Retina (tissue), 1 donor: ENCODE data around the gene AP5S1.
"Not testable (repeated sequence)": the region's sequence is repeated elsewhere in the genome, so short reads cannot be mapped to it uniquely, and the experiment has no call there.

ENCODE experiments used
- DNase-seq: peaks from one replicate; pipeline ENCODE4 v3.0.0-alpha.2; 2016

The AP5S1 gene, protein sequence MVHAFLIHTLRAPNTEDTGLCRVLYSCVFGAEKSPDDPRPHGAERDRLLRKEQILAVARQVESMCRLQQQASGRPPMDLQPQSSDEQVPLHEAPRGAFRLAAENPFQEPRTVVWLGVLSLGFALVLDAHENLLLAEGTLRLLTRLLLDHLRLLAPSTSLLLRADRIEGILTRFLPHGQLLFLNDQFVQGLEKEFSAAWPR

DNA sequence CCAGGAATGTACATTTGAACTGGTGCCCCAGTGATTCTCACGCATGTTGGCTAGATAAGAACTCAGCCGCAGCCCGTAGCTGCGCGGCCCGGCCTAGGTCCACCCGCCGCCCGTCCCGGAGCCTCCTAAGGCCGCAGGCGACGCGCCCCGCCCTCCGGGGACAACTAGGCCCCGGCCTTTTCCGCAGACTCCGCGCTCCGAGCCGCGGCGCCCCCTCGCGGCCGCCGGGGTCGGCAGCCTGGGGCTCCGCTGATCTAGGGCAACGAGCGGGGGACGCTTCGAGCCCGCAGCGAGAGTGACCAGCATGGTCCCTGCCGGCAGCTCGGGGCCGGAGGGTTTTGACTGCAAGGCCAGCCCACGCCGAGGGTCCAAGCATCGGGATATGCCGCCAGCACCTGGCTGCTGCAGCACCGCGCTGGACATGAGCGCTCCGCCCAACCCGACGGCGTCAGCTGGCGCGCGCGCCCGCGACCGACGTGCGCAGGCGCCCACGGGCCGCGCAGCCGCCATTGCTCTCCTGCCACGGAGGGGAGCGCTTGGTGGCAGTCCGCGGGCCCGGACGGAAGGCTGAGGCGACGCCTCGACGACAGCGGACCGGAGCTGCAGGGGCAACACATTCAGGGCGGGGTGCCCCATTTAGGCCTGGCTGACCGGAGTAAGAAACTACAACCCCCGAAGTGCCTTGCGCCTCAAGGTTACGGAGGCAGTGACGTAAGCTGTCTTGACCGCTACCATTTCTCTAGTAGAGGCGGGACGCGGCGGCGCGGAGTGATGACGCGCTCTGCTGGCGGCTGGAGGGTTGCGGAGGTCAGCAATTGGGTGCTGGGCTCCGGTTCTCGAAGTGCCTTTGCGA, at the start of gene AP5S1:
AP5S1 (plus strand) TSS at position 500 of the 853 bp plus-strand sequence. CDS start 1,571 bp downstream, outside the sequence.
- DNase-seq: peak; percentile 100

DNA sequence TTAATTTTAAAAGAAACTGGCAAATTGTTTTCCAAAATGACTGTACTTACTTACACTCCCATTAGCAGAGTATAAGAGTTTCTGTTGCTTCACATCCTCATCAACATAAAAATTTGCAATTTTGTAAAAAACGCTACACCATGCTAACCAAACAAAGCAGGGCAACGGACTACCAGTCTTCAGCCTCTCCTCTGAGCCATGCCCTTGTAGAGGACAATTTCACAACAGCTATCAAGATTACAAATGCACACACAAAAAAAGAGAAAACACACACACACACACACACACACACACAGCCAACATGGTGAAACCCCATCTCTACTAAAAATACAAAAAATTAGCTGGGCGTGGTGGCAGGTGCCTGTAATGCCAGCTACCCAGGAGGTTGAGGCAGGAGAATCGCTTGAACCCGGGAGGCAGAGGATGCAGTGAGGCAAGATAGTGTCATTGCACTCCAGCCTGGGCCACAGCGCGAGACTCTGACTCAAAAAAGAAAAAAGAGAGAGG, 48.7 kb upstream of the AP5S1 start:
- DNase-seq: no peak

- no peak for DNase-seq
Measured at GRCh38 chr20:3775457-3776108, 44.8 kb upstream of the AP5S1 start.

GRCh38 chr20:3777381-3777715, 43.0 kb upstream of the AP5S1 start:
- DNase-seq: no peak

DNA sequence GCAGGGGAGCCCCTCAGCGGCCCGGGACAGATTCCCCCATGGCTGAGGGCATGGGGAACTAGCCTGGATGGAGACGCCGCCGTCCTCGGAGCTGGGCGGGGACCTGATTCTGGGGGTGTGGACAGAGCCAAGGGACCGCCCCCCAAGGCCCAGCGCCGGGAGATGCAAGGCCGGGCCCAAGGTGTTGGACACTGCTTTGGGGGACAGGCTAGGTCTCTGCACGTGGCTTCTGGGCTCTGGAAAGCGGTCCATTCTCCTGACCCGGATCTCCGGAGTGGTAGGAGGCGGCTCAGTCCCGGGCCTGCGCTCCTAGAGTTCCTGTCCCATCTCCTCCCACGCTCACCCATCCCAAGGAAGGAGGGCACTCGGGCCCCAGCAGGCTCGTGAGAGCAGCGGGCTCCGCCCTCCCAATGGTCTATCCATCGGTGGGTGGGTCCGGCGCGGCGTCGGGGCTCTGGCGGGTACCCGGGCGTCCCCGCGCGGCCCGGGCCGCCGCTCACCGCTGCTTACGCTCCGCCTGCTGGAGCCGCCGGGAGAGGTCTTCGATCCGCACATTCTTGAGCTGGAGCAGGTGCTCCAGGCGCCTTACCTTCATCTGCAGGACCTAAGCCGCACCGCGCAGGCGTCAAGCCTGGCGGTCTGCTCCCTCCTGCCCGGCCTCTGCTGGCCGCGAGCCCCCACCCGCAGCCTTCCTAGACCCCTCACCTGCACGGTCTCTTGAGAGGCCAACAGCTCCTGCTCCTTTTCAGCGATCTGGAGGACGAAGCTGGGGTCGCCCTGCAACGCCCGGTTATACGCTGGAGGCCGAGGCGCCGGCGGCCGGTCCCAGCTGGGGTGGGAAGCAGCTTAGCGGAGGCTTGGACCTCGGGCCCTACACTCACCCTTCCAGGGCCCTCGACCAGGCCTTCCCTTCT, 42.4 kb upstream of the AP5S1 start:
- peak; percentile 70 for DNase-seq

DNA sequence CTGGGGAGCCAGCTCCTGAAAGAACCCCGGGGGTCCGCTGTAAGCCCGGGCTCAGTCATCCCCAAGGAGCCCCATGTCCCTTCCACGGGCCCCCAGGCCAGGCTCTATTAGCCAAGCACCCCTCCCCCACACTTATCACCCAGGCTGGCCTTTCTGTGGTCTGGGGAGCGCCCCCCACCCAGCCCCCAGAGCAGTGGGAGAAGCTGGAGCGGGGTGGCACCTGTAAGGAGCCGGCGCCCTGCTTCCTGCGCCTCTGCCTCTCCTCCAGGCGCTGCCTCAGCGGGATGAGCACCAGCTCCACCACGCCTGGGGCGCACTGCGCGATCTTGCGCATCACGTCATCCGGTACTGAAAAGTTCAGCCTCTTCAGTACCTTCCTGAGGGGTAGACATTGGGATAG, 41.4 kb upstream of the AP5S1 start:
- DNase-seq: no peak

DNA sequence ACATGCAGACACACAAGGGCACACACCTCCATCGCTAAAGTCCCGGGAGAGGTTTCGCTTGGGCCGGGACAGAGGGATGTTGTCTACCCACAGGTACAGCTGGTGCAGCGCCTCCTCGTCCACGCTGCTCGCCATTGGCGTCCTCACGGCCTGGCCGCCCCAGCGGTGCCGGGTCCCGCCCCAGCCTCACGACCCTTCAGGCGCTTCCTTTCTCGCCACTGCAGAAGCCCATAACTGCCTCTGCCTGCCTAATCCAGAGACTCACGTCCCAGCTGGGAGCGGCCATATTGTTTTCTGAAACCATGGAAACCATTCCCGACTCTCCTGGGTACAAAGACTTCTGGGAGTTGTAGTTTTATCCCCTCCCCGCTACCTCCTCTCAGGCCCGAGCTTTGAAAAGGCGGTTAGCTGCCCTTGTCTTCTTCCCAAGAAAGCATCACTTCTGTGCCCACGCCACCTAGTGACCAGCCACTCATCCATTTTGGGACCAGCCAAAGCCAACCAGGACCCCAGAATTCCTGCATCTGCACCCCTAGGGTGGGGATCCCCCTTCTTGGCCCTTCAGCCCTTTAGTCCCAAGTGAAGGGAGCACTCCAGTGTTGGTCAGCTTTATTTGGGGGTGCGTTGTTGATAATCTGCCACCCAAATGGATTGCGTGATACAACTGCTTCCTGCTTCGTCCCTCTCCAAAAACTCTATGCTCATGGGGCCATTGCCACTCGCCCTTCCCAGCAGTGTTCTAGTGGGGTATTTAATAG, 39.0 kb upstream of the AP5S1 start, which contains the start of gene SPEF1:
SPEF1 (minus strand) TSS at position 296 of the 758 bp plus-strand sequence; CDS start at position 135, 161 bp downstream.
- DNase-seq: peak; percentile 91

GRCh38 chr20:3782597-3782996, 37.8 kb upstream of the AP5S1 start:
- no peak for DNase-seq

- no peak for DNase-seq
Measured at GRCh38 chr20:3783068-3783489, 37.3 kb upstream of the AP5S1 start.

DNA sequence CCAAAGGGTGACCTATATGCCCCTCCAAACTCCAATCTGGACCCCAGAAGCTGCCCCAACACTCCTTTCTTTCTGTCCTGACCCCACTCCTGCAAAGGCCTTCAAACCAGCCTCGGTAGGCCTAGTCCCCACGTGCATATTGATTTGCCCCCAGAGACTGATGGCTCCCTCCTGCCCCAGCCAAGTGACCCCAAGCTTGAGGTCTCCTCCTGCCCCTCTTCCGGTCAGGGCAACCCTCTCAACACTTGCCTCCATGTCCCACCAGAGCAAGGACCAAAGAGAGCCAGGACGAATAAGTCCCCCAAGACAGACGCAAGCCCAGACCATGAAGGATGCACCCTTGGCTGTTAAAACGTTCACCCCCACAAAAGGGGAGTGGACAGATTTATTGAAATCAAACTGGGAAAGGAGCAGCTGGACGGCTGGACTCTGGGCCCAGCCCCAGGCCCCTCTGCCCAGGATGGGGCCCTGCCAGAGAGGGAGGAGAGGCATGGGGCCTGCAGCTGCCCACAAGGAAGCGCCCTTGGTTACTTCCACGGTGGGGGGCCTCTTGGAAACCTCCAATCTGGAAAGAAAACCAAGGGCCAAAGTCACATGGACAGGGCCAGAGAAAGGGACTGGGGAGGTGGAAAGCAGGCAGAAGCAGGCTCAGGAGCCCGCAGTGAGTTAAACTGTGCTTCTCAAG, 36.7 kb upstream of the AP5S1 start:
- DNase-seq: no peak

- no peak for DNase-seq
Measured at GRCh38 chr20:3784216-3784853, 36.0 kb upstream of the AP5S1 start.

- no peak for DNase-seq
Measured at GRCh38 chr20:3784863-3785239, 35.5 kb upstream of the AP5S1 start.

DNA sequence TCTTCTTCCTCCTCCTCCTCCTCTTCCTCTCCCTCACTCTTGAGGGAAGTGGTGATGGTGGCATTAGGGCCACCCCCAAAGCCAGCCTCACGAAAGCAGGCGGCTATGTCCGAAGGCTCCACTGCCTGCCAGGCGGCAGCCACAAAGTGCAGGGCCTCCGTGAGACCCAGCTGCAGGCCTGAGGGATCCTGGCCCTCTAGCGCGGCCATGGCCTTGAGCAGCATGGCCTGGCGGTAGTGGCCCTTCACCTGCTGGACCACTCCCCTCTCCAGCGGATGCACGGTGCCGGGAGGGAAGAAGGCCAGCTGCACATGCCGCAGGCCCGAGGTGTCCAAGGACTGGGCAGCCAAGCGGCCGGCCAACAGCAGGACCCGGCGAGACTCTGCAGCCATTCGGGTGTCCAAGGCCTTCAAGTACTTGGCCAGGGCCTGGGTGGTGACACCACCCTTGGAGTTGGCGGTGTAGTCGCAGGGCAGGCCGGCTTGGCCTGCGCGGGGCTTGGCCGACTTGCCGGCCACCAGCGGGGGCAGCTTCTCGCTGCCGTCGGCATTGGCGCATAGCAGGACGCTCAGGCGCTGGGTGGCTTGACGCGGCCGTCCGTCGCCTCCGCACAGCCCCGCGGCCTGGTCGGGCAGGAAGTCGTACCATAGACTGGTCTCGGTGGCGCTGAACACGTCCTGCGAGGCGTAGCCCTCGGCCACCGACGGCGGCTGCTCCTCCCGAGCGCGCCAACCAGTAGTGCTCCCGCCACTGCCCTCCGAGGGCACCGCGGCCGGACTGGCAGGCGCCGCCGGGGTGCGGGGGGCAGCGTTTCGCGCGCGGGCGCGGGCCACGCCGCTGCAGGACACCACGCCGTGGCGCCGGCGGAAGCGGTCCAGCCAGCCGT, 34.9 kb upstream of the AP5S1 start:
- peak; percentile 34 for DNase-seq

DNA sequence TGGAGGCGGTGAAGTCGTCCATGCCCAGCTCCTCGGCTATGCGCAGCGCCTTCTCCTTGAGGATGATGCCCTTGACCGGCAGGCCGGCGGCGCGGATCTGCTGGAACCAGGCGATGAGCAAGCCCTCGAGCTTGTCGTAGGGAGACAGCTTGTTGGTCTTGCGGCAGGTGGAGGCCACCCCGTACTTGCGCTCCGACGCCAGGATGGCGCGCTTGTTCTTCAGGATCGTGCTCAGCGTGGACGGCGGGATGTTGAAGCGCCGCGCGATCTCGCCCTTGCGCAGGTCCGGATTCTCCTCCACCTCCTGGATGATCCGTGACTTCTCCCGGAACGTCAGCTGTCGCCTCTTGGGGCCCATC, 34.2 kb upstream of the AP5S1 start:
- DNase-seq: peak; percentile 81

DNA sequence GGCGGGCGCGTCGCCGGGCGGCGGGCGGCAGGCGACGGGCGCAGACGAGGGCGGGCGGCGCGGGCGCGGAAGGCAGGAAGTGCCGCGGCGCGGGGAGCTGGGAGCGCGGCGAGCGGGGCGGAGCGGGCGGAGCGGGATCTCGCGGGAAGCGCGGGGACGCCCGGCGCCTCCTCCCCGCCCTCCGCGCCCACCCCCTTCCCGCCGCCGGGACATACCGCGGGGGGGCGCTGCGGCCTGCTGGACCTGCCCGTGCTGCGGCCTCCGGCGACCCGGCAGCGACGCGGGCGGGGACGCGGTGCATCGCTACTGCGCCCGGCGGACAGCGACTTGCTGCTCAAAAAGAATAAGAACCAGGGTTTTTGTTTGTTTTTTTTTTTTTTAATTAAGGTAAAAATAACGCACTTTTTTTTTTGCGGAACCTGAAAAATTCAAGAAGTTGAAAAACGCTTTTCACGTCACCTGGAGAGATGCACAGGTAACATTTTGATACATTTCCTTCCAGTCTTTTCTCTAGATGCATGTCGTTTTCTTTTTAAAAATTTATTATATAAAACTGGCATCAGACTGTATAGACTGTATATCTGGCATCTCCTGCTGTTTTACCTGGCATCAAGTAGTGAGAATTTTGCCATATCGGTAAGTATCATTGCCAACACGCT, 33.6 kb upstream of the AP5S1 start, which contains the start of gene CENPB:
CENPB (minus strand) TSS at position 76 of the 659 bp plus-strand sequence. CDS start 257 bp downstream, outside the sequence.
- peak; percentile 77 for DNase-seq

DNA sequence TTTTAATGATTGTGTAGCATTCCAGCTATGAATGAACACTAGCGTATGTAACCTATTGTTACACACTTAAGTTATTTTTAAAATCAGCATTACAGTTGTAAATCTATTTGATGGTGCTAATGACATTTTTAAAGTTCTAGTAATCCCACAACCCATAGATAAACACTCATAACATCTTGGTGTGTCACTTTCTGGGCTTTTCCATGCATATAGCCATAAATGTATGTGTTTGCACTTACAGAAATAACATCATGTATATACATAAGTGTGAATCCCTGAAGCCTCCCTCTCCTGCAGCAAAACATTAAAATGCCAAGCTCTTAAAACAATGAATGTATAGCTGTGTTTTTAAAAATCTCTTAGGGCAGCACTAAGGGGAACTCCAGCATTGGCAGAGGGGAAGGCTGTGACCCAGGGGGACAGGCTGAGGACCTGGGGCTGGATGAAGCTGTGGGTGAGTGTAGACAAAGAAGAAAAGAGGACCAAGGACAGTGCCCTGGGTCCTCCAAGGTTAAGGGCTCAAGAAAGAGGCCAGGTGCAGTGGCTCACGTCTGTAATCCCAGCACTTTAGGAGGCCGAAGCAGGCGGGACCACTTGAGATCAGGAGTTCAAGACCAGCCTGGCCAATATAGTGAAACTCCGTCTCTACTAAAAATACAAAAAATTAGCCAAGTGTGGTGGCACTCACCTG, 32.9 kb upstream of the AP5S1 start:
- no peak for DNase-seq

DNA sequence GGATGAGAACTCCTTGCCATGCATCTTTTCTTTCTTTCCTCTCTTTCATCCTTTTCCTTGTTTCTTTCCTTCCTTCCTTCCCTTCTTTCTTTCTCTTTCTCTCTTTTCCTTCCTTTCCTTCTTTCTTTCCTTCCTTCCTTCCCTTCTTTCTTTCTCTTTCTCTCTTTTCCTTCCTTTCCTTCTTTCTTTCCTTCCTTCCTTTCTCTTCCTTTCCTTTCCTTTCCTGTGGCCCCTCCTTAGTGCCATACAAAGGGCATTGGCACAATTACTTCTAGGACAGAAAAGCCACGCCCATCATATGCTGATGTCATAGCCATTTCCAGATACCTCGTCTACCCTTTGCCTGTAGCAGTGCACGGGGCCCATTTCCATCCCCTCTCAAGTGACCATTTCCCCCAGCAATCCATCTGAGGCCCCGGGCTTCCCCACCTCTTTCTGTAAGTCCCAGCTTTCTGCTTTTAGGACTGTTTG, 31.6 kb upstream of the AP5S1 start:
- no peak for DNase-seq

DNA sequence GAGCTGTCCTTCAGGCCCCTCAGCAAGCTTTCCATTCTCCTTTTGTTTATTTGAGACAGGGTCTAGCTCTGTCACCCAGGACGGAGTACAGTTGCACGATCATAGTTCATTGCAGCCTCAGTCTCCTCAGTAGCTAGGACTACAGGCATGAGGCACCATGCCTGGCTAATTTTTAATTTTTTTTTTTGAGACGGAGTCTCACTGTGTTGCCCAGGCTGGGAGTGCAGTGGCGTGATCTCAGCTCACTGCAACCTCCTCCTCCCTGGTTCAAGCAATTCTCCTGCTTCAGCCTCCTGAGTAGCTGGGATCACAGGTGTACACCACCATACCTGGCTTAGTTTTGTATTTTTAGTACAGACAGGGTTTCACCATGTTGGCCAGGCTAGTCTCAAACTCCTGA, 31.1 kb upstream of the AP5S1 start:
- DNase-seq: not testable (repeated sequence)
